Measurements from ENCODE around the gene CFAP54. TPM values are rescaled to one million over a fixed set of nuclear protein-coding genes. Genes with fewer than 3 reads are reported as not detected.

The CFAP54 gene
- polyA plus RNA-seq, 2 of the 4 experiments (the other 2 are of a cell fraction): 0.70 to 1.2 TPM

GRCh38 chr12:96529912-96530311 is 40.5 kb downstream of the CFAP54 start:
- H3K4me1 ChIP-seq: peaks cover 11% of the 10 kb centered on the region; the same call in 2 of the 3 replicates
- no peak for ATAC-seq
- no peak for FAIRE-seq
- no peak for TF ChIP-seq CBX8 (IDR thresholded peaks at IDR 0.05)
- TF ChIP-seq PHF8 (IDR thresholded peaks at IDR 0.05; ENCODE audit: borderline replicate concordance, low read depth): no peak
- TF ChIP-seq KDM5A (IDR thresholded peaks at IDR 0.05): no peak
- H3K27ac ChIP-seq: no peak overlapping the region
- no peaks in the 10 kb centered on the region for H3K9me3 ChIP-seq
- H3K4me2 ChIP-seq: no peak overlapping the region
- CTCF ChIA-PET: interaction anchor here (1.2 to 1.5 kb wide), 3 partner anchors 13 to 16 kb away, joined by 4 read pairs; no protein-coding TSS in a partner anchor
- POLR2A ChIA-PET: no interaction called here
- DNase-seq (ENCODE audit: low read depth in 1 of 2, low spot score in 1 of 2): no peak
- 66% methylated on average over 7 of the region's 7 CpGs for WGBS (ENCODE audit: missing lambda C conversion rate)
- H3K4me3 ChIP-seq: no peak overlapping the region

GRCh38 chr12:96534339-96534738 is 45.0 kb downstream of the CFAP54 start:
- 8% methylated on average over 4 of the region's 4 CpGs for WGBS (ENCODE audit: missing lambda C conversion rate)
- ChIA-PET POLR2A (no interaction called here), CTCF (interaction anchor here (0.6 kb wide), 1 partner anchor 448 kb away, joined by 3 read pairs; no protein-coding TSS in a partner anchor)
- Histone ChIP-seq H3K9me3 (no peaks in the 10 kb centered on the region), H3K4me2 (peak overlapping the region; percentile 45), H3K4me3 (no peak overlapping the region), H3K27ac (no peak overlapping the region), H3K4me1 (peaks cover 17% of the 10 kb centered on the region; the same call in 2 of the 3 replicates)
- ATAC-seq: peak; percentile 94 to 95
- no peak for FAIRE-seq
- TF ChIP-seq FOSL2 (IDR thresholded peaks at IDR 0.05) (no peak), FOSL2 (CRISPR knock-in tag; IDR thresholded peaks at IDR 0.05) (peak; percentile 19; the same call in 1 of the 2 replicates), ATOH8 (CRISPR knock-in tag; IDR thresholded peaks at IDR 0.05; ENCODE audit: low read depth) (no peak)
- DNase-seq (ENCODE audit: low read depth in 1 of 2, low spot score in 1 of 2): peak; percentile 26 to 68

- ChIA-PET POLR2A (no interaction called here), CTCF (no interaction called here)
- H3K4me2 ChIP-seq: no peak overlapping the region
- TF ChIP-seq CEBPB (IDR thresholded peaks at IDR 0.05): no peak
- TF ChIP-seq BCL3 (IDR thresholded peaks at IDR 0.05): no peak
- FAIRE-seq (no peak), ATAC-seq (no peak), DNase-seq (ENCODE audit: low read depth in 1 of 2, low spot score in 1 of 2) (no peak)
- no peak overlapping the region for H3K27ac ChIP-seq
- WGBS (ENCODE audit: missing lambda C conversion rate): 9% methylated on average over 2 of the region's 2 CpGs
- no peaks in the 10 kb centered on the region for H3K4me1 ChIP-seq
- H3K9me3 ChIP-seq: no peaks in the 10 kb centered on the region
- no peak overlapping the region for H3K4me3 ChIP-seq
Observed at GRCh38 chr12:96548384-96548783, 59.0 kb downstream of the CFAP54 start.

- no peak for TF ChIP-seq FOSL2 (IDR thresholded peaks at IDR 0.05)
- TF ChIP-seq FOSL2 (CRISPR knock-in tag; IDR thresholded peaks at IDR 0.05): no peak
- TF ChIP-seq JUN (IDR thresholded peaks at IDR 0.05): no peak
- TF ChIP-seq HOXA7 (CRISPR knock-in tag; IDR thresholded peaks at IDR 0.05): no peak
- TF ChIP-seq CBX8 (IDR thresholded peaks at IDR 0.05): no peak
- no peak for TF ChIP-seq FOXS1 (CRISPR knock-in tag; IDR thresholded peaks at IDR 0.05)
- no peak for TF ChIP-seq NR3C1 (IDR thresholded peaks at IDR 0.05)
- TF ChIP-seq CTCF (IDR thresholded peaks at IDR 0.05): no peak
- no peak for TF ChIP-seq HDAC2 (IDR thresholded peaks at IDR 0.05)
- TF ChIP-seq MAFK (IDR thresholded peaks at IDR 0.05; ENCODE audit: partially characterized antibody): no peak
- TF ChIP-seq SMC3 (IDR thresholded peaks at IDR 0.05): no peak
- TF ChIP-seq PBX3 (IDR thresholded peaks at IDR 0.05): no peak
- TF ChIP-seq HOXB13 (CRISPR knock-in tag; IDR thresholded peaks at IDR 0.05; ENCODE audit: low read depth): no peak
- no peak for TF ChIP-seq CHD4 (IDR thresholded peaks at IDR 0.05; ENCODE audit: borderline replicate concordance)
- TF ChIP-seq KDM5A (IDR thresholded peaks at IDR 0.05): no peak
- TF ChIP-seq ESRRA (IDR thresholded peaks at IDR 0.05; ENCODE audit: borderline replicate concordance, low read length): no peak
- no peak for TF ChIP-seq RAD21 (conservative IDR thresholded peaks at IDR 0.05 in 1 of 2, IDR thresholded peaks at IDR 0.05 in 1 of 2)
- TF ChIP-seq RNF2 (IDR thresholded peaks at IDR 0.05; ENCODE audit: borderline replicate concordance, low read depth): no peak
- no peak for TF ChIP-seq ATOH8 (CRISPR knock-in tag; IDR thresholded peaks at IDR 0.05; ENCODE audit: low read depth)
- TF ChIP-seq RFX5 (IDR thresholded peaks at IDR 0.05): no peak
- Histone ChIP-seq H3K4me3 (no peak overlapping the region), H3K4me2 (no peak overlapping the region), H3K9me3 (no peaks in the 10 kb centered on the region), H3K4me1 (no peaks in the 10 kb centered on the region), H3K27ac (no peak overlapping the region)
- ChIA-PET POLR2A (no interaction called here), CTCF (no interaction called here)
- no peak for DNase-seq (ENCODE audit: low read depth in 1 of 2, low spot score in 1 of 2)
- 16% methylated on average over 2 of the region's 2 CpGs for WGBS (ENCODE audit: missing lambda C conversion rate)
- ATAC-seq: no peak
- no peak for FAIRE-seq
Observed at GRCh38 chr12:96549341-96549740, 60.0 kb downstream of the CFAP54 start.
